Measurements from ENCODE around the gene FAM184A.

DNA sequence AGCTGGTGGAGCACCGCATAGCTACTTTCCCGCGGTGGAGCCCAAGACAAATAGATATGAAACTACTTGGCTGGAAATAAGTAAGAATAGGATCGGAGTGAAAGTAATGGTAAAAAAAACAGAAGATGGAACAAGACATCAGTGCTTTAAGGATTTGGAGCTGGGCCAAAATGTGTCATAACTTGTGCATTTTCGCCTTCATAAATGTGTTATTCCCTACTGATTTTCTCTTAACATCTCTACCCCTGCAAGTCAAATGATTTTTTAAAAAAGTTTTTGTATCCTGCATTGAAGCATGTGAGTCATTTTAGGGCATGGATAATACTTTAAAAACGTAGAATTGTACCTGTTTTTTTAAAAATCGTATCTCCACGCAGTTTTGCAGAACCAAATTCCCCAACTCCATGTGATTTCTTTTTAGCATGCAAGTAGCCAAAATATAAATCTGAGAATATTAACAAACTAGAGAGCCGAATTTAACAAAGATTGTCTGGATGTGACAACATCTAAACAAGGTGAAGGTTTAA lies 882 bp upstream of the FAM184A start:
- no peak for TF ChIP-seq EP300 (IDR thresholded peaks at IDR 0.05)
- no peak for TF ChIP-seq POLR2A (IDR thresholded peaks at IDR 0.05; ENCODE audit: low read depth)
- no peak for TF ChIP-seq CTCF (IDR thresholded peaks at IDR 0.05)

All from esophagus muscularis mucosa (tissue), 4 donors.